Ascending aorta (tissue), 2 donors: ENCODE results near the gene SFTPB. TPM values are rescaled to one million over a fixed set of nuclear protein-coding genes. Genes with fewer than 3 reads are reported as not detected.

Source experiments
- DNase-seq, 2 donors: peaks; one replicate each; pipeline ENCODE4 v3.0.0-alpha.2; 2019; ENCODE audit warnings: low spot score in 2 of 2
- H3K27ac ChIP-seq, 2 donors: fragments of 200-600 bp; sonication (generic); one replicate each; pipeline ENCODE4 v1.5.1; 2016 to 2017; ENCODE audit warnings: mild to moderate bottlenecking in 1 of 2
- H3K27me3 ChIP-seq: fragments of 200-600 bp; sonication (generic); one replicate; pipeline ENCODE4 v1.5.1; 2017
- H3K36me3 ChIP-seq, 2 donors: fragments of 200-600 bp; sonication (generic); one replicate each; pipeline ENCODE4 v1.5.1; 2016
- H3K4me1 ChIP-seq, 2 donors: fragments of 200-600 bp; sonication (generic); one replicate each; pipeline ENCODE4 v1.5.1; 2016 to 2017; ENCODE audit warnings: mild to moderate bottlenecking in 1 of 2
- H3K4me3 ChIP-seq, 2 donors: fragments of 200-600 bp; sonication (generic); one replicate each; pipeline ENCODE4 v1.5.1; 2016 to 2017; ENCODE audit warnings: mild to moderate bottlenecking in 1 of 2
- H3K9me3 ChIP-seq, 2 donors: fragments of 200-600 bp; sonication (generic); one replicate each; pipeline ENCODE4 v1.5.1; 2016
- CTCF ChIP-seq, 3 experiments: fragments of 200-600 bp in 2 of 3; fragments of 450-650 bp in 1 of 3; sonication (generic) in 2 of 3; IDR thresholded peaks; one replicate each; pipeline ENCODE4 v1.5.1; 2016 to 2019; ENCODE audit warnings: antibody characterized with exemption in 3 of 3, mild to moderate bottlenecking in 1 of 3, moderate library complexity in 1 of 3
- intact Hi-C: fragments of 100-400 bp; cut with DNase I; formaldehyde crosslinking; loops from one replicate; pipeline ENCODE4 v1.15.1; 2023
- total RNA-seq: library from RNA; depleted of rRNA; stranded (reverse); fragments of >200 nt; gene quantifications from one replicate; pipeline ENCODE4 v1.1.0, GENCODE V29; 2016

Gene SFTPB
- total RNA-seq, 1 donor from 2014 or later = not detected

GRCh38 chr2:85667561-85668008, 414 bp downstream of the SFTPB start:
- H3K36me3 ChIP-seq = no peaks in the 10 kb centered on the region
- TF ChIP-seq CTCF (IDR thresholded peaks at IDR 0.05) = no peak
- no peaks in the 10 kb centered on the region for H3K4me1 ChIP-seq
- H3K27ac ChIP-seq = no peak overlapping the region
- no peaks in the 10 kb centered on the region for H3K27me3 ChIP-seq
- no peaks in the 10 kb centered on the region for H3K9me3 ChIP-seq
- no peak overlapping the region for H3K4me3 ChIP-seq
- DNase-seq = peak in 1 of 2 donors; percentile 54
- intact Hi-C loops = no loop called here

GRCh38 chr2:85666435-85667316, 1.3 kb downstream of the SFTPB start:
- Histone ChIP-seq H3K27me3 (no peaks in the 10 kb centered on the region), H3K36me3 (no peaks in the 10 kb centered on the region), H3K27ac (no peak overlapping the region), H3K4me1 (peaks cover 3% of the 10 kb centered on the region in 2 donors), H3K4me3 (no peak overlapping the region), H3K9me3 (no peaks in the 10 kb centered on the region)
- intact Hi-C loops = no loop called here
- no peak for DNase-seq
- TF ChIP-seq CTCF (IDR thresholded peaks at IDR 0.05) = no peak

GRCh38 chr2:85666016-85666415, 2.0 kb downstream of the SFTPB start:
- no peak for TF ChIP-seq CTCF (IDR thresholded peaks at IDR 0.05)
- Histone ChIP-seq H3K4me3 (no peak overlapping the region), H3K4me1 (peaks cover 3% of the 10 kb centered on the region in 2 donors), H3K36me3 (no peaks in the 10 kb centered on the region), H3K27ac (no peak overlapping the region), H3K27me3 (no peaks in the 10 kb centered on the region), H3K9me3 (no peaks in the 10 kb centered on the region)
- DNase-seq = no peak
- intact Hi-C loops = no loop called here

- Histone ChIP-seq H3K4me1 (peaks cover 3% of the 10 kb centered on the region in 2 donors), H3K4me3 (no peak overlapping the region), H3K36me3 (no peaks in the 10 kb centered on the region), H3K27ac (no peak overlapping the region), H3K27me3 (no peaks in the 10 kb centered on the region), H3K9me3 (no peaks in the 10 kb centered on the region)
- TF ChIP-seq CTCF (IDR thresholded peaks at IDR 0.05) = no peak
- DNase-seq = no peak
- intact Hi-C loops = no loop called here
These were observed 2.6 kb downstream of the SFTPB start for GRCh38 chr2:85665264-85665937.

GRCh38 chr2:85663594-85664565, 4.1 kb downstream of the SFTPB start:
- Histone ChIP-seq H3K4me3 (no peak overlapping the region), H3K9me3 (no peaks in the 10 kb centered on the region), H3K36me3 (peaks cover 0 to 5% of the 10 kb centered on the region in 2 donors), H3K4me1 (peaks cover 3% of the 10 kb centered on the region in 2 donors), H3K27me3 (no peaks in the 10 kb centered on the region), H3K27ac (peak overlapping the region in 1 of 2 donors; percentile 42)
- no peak for DNase-seq
- intact Hi-C loops = no loop called here
- TF ChIP-seq CTCF (IDR thresholded peaks at IDR 0.05) = no peak
